NCI-H1930 (cell line): ENCODE results near the gene MARS1.
"Not testable (repeated sequence)": the region's sequence is repeated elsewhere in the genome, so short reads cannot be mapped to it uniquely, and the experiment has no call there.

Experiments used
- DNase-seq, 2 experiments: peaks; one replicate each; lab custom pipeline; 2025; lab: John Stamatoyannopoulos, UW

MARS1 gene

DNA sequence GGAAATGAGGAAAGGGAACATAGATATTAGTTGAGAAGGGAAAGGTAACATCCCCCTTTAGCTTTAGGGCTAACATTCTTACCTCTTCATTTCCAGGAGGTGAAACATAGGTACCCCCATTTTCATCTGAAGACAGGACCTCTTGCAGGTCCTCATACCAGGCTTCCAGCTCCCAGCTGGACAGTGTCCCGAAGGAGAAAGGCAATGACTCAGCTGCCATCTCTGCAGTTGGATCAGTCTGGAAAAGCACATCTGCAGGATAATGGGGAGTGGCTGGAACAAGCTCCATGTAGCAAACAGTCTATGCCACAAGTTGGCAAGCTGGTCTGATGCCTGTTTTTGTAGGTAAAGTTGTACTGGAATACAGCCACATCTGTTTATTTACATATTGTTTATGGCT, 29.3 kb downstream of the MARS1 start:
- DNase-seq, result no peak

GRCh38 chr12:57517718-57518117, 29.9 kb downstream of the MARS1 start:
- not testable (repeated sequence) for DNase-seq

DNA sequence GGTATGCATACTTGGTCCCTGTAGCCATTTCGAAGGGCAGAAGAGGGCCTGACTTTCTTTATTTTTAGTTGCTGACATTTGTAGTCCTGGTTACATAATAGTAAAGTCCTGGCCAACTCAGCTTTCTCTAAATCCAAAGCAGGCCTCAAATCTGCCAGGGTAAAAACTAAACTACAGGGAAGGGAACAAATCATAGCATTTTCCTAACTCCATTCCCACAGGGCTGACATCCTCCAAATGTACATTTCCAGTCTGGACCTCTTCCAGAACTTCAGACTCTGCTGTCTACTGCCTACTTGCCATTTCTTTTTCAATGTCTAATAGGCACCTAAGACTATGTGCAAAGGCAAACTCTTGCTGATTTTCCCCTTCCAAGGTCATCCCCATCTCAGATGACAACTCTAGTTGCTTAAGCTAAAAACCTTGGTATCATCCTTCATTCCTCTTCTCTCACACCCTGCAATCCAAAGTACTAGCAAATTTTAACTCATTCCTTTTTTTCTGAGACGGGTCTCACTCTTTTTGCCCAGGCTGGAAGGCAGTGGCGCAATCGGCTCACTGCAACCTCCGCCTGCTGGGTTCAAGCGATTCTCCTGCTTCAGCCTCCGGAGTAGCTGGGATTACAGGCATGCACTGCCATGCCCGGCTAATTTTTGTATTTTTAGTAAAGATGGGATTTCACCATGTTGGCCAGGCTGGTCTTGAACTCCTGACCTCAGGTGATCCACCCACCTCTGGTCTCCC, 30.5 kb downstream of the MARS1 start:
- no peak for DNase-seq

DNA sequence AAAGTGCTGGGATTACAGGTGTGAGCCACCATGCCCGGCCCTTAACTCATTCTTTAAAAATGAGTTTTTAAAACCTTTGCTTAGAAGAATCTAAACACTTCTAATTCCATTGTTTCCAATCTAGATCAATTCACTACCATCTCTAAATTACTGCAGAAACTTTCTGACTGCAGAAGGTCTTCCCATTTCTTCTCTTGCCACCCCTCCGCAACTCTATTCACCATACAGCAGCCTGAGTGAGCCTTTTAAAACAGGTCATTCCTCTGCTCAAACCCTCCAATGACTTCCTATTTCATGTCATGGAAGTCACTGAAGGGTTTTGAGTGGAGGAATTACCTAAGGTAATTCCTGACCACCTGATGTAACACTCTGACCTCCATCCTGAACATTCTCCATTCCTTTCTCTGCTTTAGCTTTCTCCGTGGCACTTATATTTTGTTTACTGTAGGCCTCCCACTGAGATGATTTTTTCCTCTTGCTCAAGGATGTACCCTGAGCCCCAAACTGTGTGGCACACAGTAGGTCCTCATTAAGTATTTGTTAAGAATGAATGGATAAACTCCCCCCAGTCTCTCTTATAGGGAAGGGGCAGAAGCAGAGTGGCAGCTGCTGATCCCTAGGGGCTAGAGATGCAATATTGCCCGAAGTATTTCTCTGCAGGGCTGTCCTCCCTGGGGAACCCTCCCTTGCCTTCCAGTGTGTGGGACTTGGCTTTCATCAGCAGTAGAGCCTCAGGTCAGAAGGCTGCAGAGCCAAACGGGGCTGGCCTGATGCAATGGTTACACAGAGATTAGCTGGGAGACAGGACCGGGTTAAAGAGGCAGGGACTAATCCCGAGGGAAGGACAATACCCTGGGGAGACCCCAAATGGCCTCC, 31.3 kb downstream of the MARS1 start:
- DNase-seq, result peak in 1 of 2 experiments; percentile 33

DNA sequence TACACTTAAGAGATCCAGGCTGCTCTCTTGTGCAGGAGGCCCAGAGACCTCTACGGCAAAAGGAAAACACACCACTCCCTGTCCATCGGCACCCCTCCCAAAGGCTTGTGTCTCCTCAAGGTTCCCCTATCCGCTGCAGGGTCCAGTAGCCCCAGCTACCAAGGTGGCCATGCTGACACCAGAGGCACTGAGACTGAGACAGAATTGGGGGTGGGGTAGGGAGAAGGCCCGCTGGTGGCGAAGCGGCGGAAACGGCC, 31.9 kb downstream of the MARS1 start:
- DNase-seq, result peak in 1 of 2 experiments; percentile 10

DNA sequence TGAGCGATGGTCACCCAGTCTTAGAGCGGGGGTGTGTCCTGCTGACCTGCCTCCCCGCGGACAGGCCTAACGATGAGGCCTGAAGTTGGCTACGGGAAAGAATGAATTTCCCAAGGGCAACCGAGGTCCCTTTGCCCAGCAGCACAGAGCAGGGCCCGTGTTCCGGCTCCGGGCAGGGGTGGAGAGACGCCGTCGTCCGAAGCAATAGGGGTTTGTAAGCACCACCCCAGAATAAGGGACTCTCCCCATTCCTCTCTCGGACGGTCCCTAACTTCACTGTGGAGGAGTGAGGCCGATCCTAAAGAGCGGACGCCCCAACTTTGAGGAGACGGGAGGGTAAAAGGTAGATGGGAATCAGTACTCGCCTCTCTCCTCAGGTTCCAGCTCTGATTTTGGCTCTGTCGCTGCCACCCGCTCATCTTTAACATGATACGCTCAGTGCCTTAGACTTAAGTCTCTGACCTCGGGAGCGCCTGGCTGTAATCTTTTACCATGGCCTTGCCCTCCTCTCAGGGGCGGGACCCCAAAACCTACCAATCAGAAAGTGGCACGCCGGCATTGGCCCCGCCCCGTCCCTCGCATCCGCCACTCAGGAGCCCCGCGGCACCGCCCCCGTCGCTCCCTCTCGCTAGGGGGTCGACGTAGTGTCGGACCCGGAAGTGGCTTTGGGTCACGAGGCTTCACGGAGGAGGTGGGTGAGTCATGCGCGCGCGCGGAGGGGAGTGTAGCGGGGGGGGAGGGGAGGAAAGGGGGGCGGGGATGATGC, 32.4 kb downstream of the MARS1 start, which contains the start of gene DDIT3:
TSS of gene DDIT3 (minus strand) at position 462 of the 766 bp plus-strand sequence. CDS start 3,108 bp downstream, outside the sequence.
- DNase-seq, result peak; percentile 98 to 99

- DNase-seq, result peak; percentile 36 to 55
These were observed 33.7 kb downstream of the MARS1 start for GRCh38 chr12:57521525-57522010.

DNA sequence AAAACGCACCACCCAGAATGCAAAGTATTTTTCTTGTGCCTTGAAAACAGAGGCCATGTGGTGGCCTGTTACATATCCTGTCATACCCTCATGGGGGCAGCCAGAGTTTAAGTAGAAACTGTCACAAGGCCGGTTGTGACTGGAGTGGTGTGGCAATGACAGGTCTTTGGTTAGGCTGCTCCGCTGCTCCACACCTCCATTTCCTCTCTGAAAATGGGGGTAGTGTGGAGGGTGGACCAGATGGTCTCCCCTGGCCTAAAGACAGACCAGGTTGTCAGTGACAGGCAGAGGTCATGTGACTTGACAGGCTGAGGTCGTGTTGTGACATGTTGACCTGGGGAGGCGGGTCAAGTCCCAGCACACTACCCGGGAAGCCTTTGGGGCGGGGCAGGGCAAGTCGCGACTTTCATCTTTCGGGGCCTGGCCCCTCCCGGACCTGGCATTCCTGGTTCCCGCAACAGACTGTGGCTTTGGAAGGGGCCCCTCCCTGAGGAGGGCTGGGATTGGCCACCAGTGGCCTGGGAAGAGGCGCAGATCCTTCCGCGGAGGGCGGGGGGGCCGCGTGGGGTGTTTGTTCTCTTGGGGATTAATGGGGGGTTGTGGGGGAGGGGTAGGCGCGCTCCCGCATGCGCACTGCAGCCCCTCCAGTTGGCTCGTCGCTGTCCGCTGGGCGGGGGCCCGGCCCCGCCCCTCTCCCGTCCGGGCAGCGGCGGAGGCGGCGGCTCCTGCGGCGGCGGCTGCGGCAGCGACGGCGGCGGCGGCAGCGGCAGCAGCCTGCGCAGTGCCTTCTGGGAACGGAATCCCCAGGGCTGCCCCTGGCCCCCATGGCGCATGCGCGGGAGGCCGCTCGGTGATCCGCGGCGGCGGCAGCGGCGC, 34.4 kb downstream of the MARS1 start, which contains the start of gene MBD6:
TSS of gene MBD6 (plus strand) at position 814 of the 876 bp plus-strand sequence. CDS start 1,480 bp downstream, outside the sequence.
- peak; percentile 70 to 86 for DNase-seq

DNA sequence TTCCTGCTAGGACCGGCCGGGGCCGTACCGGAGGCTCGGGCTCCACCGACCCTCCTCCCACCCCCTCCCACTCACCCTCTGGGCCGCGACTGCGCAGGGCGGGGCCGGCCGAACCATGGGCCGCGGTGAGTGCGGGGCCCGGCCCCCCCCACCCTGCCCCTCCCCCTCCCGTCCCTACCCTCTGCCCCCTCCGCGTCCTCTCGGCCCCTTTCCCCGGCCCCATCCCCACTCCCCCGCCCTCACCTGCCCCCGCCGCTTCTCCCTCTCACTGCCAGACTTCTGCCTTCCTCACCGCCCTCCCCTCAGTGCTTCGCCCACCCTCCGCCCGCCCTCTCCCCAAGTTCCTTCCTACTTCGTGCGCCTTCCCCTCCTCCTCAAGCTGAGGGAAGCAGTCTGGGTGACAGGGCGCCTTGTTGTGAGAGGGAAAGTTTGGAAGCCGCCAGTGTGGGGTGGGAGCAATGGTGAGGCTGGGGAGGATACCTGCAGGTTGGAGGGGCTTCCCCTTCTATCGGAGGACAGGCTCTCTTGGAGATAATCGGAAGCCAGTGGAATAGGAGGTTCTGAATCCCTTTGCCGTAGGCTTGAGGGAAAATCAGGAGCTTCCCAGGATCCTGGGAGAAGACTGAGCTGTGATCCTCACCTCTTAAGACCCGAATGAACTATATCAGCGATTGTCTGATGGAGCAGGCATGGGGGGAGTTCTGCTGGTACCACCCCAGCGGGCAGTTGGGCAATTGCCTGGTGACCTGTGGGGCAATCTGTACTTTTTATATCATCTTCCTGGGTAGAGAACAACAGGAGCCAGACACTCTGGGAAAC, 35.2 kb downstream of the MARS1 start:
- DNase-seq, result no peak

DNA sequence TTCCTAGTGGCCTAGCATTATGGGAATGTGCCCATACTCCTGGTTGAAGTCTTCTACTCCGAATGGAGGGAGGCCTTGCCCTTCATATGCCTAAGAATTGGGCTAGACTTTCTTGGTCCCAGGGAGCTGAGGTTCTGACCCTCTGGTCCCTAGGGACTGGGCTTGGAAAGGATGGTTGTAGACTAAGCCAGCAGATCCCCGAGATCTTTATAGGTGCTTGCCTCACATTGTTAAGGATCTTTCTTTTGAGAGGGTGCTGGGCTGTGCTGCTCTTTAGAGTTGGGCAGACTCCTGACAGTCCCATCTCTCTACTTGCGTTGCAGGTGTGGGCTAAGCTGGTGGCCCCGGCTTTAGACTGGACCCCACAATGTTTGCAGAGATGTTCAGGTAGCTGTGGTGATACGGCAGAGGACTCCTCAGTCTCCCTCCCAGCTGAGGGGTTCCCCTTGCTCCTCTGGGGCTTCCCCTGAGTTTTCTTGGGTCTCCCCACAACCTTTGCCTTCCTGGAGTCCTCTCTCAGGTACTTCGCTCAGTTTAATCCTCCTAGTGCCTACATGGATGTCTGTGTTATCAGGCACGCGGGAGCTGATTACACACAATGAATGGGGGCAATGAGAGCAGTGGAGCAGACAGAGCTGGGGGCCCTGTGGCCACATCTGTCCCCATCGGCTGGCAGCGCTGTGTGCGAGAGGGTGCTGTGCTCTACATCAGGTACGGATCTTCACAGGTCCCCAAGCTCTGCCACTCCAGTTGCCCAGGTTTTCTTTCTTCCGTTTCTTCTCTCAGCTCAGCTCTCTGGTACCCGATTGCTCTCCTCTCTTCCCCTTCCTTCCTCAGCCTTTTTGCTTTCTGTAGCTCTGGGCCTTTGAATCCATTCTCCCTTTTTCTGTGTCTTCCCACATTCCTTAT, 36.1 kb downstream of the MARS1 start:
- DNase-seq, result no peak

- no peak for DNase-seq
These were observed 37.1 kb downstream of the MARS1 start for GRCh38 chr12:57524814-57525614.

- DNase-seq, result no peak
These were observed 37.9 kb downstream of the MARS1 start for GRCh38 chr12:57525615-57526383.

- no peak for DNase-seq
These were observed 38.7 kb downstream of the MARS1 start for GRCh38 chr12:57526477-57527126.

- DNase-seq, result no peak
These were observed 39.3 kb downstream of the MARS1 start for GRCh38 chr12:57527184-57527583.

- no peak for DNase-seq
These were observed 40.3 kb downstream of the MARS1 start for GRCh38 chr12:57528176-57528575.

DNA sequence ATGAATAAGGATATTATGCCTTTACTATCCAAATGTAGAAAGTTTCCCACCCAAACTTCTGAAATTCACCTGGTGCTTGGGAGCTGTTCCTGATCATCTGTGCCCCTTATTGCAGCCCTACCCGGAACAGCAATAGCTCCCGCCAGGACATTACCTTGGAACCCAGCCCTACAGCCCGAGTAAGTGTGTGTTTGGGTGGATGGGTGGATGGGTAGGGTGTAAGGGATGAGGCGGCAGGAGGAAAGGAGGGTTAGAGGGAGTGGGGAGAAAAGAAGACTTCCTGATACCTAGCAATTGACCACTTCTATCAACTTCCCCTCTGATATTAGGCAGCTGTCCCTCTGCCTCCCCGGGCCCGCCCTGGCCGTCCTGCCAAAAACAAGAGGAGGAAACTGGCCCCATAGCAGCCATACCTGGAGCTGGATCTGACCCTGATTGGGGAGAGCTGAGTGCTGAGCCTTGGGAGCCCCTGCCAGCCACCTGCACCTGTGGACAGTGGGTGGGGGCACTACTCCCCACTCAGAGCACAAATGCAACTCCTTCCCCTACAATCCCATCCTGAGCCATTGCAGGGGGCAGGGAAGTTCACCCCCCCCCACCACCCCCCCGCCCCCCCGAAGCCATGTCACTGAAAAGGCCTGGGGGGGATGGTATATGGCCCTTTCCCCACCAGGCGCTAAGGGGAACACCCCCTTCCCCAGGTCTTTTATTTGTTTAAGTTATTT, 41.1 kb downstream of the MARS1 start:
- no peak for DNase-seq
